Inflammatory macrophage treated with lipopolysaccharide for 4 hours (primary cell): ENCODE results near the gene SCUBE1.

Experiments
- DNase-seq: peaks from one replicate; pipeline ENCODE4 v3.0.0-alpha.2; 2020

The SCUBE1 gene

DNA sequence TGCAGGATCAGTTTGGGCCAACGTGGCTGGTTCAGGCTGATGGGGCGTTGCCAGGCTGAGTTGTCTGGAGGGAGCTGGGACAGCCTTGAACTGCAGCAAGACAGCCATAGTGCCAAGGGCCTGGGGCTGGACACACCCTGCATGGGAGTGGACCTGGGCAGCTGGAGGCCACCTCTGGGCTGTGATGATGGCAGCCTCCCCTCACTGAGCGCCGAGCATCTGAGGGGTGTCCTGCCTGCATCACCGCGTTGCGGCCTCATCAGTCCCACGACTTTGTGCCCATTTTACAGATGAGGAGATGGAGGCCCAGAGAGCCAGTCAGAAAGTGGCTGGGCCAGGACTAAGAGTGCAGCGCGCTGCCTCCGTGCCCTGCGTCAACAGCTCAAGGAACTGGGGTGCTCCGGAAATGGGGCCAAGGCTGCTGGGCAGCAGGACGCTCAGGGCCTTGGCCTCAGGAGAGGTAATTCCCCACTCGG is 192.4 kb downstream of the SCUBE1 start:
- no peak for DNase-seq

DNA sequence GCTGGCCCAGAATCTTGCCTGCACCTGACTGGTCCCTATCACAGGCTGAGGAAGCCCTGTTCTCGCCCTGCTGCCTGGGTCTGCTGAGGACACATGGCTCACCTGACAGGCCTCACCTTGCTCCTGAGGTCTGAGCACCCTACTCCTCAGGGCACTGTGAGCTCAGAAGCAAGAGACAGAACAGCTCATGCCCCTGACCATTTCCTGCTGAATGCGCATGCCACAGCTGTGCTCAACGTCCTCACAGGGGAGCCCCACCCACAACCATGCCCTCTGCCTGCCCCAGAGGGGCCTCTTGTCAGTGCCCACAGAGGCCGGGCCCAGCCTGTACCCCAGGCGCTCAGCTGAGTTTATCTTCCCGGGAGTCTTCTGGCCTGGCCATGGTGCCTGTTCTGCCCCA is 194.6 kb downstream of the SCUBE1 start:
- peak; percentile 40 for DNase-seq

GRCh38 chr22:43147821-43148220 is 195.4 kb downstream of the SCUBE1 start:
- peak; percentile 76 for DNase-seq
